NCI-H187 treated with DMSO at 0.1 percent for 48 hours (cell line): ENCODE results near the gene FRZB.

Experiments used
- DNase-seq: peaks from one replicate; lab custom pipeline; 2025; lab: John Stamatoyannopoulos, UW

The FRZB gene

GRCh38 chr2:182784777-182785176 lies 81.7 kb downstream of the FRZB start:
- DNase-seq = no peak

- DNase-seq = no peak
Observed at GRCh38 chr2:182784058-182784706, 82.3 kb downstream of the FRZB start.
